ENCODE results near the gene TOMM20L. TPM values are rescaled to one million over a fixed set of nuclear protein-coding genes. Genes with fewer than 3 reads are reported as not detected.
A peak's percentile ranks its signal among the peaks of the same experiment; 100 is the strongest.

Gene TOMM20L
- polyA plus RNA-seq, 1 of the 3 experiments (the other 2 are of a cell fraction) = not detected

- Histone ChIP-seq H3K9me3 (no peaks in the 10 kb centered on the region), H3K36me3 (replicated peaks in 1 of 2; ENCODE audit: control insufficient read depth in 1 of 2, insufficient read depth in 2 of 2, low read length in 1 of 2) (peaks cover 7 to 29% of the 10 kb centered on the region in 2 experiments), H4K20me1 (ENCODE audit: insufficient read depth) (no peaks in the 10 kb centered on the region), H3K4me3 (ENCODE audit: low read depth in 2 of 2, low read length in 1 of 2) (peak overlapping the region; percentile 80 to 90), H3F3A (replicated peaks; ENCODE audit: insufficient read depth) (peaks cover 19% of the 10 kb centered on the region), H3K4me1 (ENCODE audit: control insufficient read depth in 1 of 2, insufficient read depth in 2 of 2, low read depth in 1 of 2, low read length in 1 of 2) (peaks cover 0 to 6% of the 10 kb centered on the region in 2 experiments; a peak in 3 of 4 replicates), H2AFZ (ENCODE audit: low read depth) (peak overlapping the region; percentile 97), H3K4me2 (peak overlapping the region; percentile 90), H3K9ac (peak overlapping the region; percentile 90), H3K27me3 (ENCODE audit: insufficient read depth) (no peaks in the 10 kb centered on the region), H3K27ac (ENCODE audit: low read depth in 2 of 2, low read length in 1 of 2) (peak overlapping the region; percentile 91 to 99), H3K9me2 (no peaks in the 10 kb centered on the region), H3K79me2 (ENCODE audit: insufficient read depth) (peaks cover 66% of the 10 kb centered on the region)
- DNase-seq = peak; percentile 83
- CTCF ChIA-PET = interaction anchor here (5.4 kb wide), 1 partner anchor 31 kb away, joined by 19 read pairs; the partner anchor contains the start of gene TOMM20L
- under 1% methylated on average over 27 of the region's 35 CpGs for WGBS (ENCODE audit: low lambda C conversion rate)
- POLR2A ChIA-PET = interaction anchor here (0.6 to 2.3 kb wide), 3 partner anchors 30 to 1058 kb away, joined by 3 to 8 read pairs (median 4); partner anchors contain the start of genes ARID4A, JKAMP and L3HYPDH
- 0 out of 2 replicates have a peak, but pooled peaks have one; percentile 1 for TF ChIP-seq TCF12 (IDR thresholded peaks at IDR 0.05)
- peak; percentile 99 for TF ChIP-seq MXI1 (IDR thresholded peaks at IDR 0.05; ENCODE audit: low read depth, low read length)
- no peak for TF ChIP-seq RAD21 (IDR thresholded peaks at IDR 0.05; ENCODE audit: low read length)
- peak; percentile 49; the same call in 1 of the 2 replicates for TF ChIP-seq USF2 (IDR thresholded peaks at IDR 0.05; ENCODE audit: borderline replicate concordance, low read depth, low read length)
- no peak for TF ChIP-seq NFIC (IDR thresholded peaks at IDR 0.05; ENCODE audit: borderline replicate concordance)
- no peak for TF ChIP-seq RCOR1 (IDR thresholded peaks at IDR 0.05; ENCODE audit: low read length)
- TF ChIP-seq TAF1 (IDR thresholded peaks at IDR 0.05; ENCODE audit: borderline replicate concordance, low read depth, low read length) = no peak
- TF ChIP-seq IRF3 (IDR thresholded peaks at IDR 0.05; ENCODE audit: low read depth, low read length) = no peak
- TF ChIP-seq SIN3A (IDR thresholded peaks at IDR 0.05; ENCODE audit: borderline replicate concordance, low read depth, low read length) = peak; percentile 92
- peak; percentile 90 for TF ChIP-seq USF1 (IDR thresholded peaks at IDR 0.05; ENCODE audit: borderline replicate concordance, low read depth)
- peak; percentile 99 for TF ChIP-seq MAX (IDR thresholded peaks at IDR 0.05; ENCODE audit: low read depth)
- no peak for TF ChIP-seq CTCF (IDR thresholded peaks at IDR 0.05)
- TF ChIP-seq RXRA (IDR thresholded peaks at IDR 0.05; ENCODE audit: borderline replicate concordance, low read depth) = no peak
- TF ChIP-seq GATA2 (CRISPR knock-in tag; IDR thresholded peaks at IDR 0.05) = no peak
Observed at GRCh38 chr14:58426670-58427280, 31.0 kb downstream of the TOMM20L start.

Measured in SK-N-SH (cell line).